ENCODE measurements around the gene SLC12A4. TPM values are rescaled to one million over a fixed set of nuclear protein-coding genes. Genes with fewer than 3 reads are reported as not detected.

Gene SLC12A4
- total and polyA plus RNA-seq, 2 of the 13 experiments (the other 11 are each of a cell fraction or from before 2014, with no cell fraction given), result 65.1 to 84.3 TPM

- TF ChIP-seq ZNF318 (CRISPR knock-in tag; IDR thresholded peaks at IDR 0.05) (no peak), PHF21A (CRISPR knock-in tag; IDR thresholded peaks at IDR 0.05) (0 out of 2 replicates have a peak, but pooled peaks have one; percentile 0), NR2F1 (CRISPR knock-in tag; IDR thresholded peaks at IDR 0.05) (no peak), ZNF776 (CRISPR knock-in tag; IDR thresholded peaks at IDR 0.05) (peak; percentile 10; the same call in 1 of the 2 replicates), HNRNPH1 (optimal IDR thresholded peaks at IDR 0.05; ENCODE audit: low read depth, low read length) (no peak), EZH2 (conservative IDR thresholded peaks at IDR 0.05; ENCODE audit: low read depth, low read length) (no peak), HMGXB4 (CRISPR knock-in tag; IDR thresholded peaks at IDR 0.05; ENCODE audit: borderline replicate concordance in 1 of 2, low read depth in 1 of 2) (peak; percentile 18 to 79; a peak in 2 of 4 replicates), PAX8 (CRISPR knock-in tag; IDR thresholded peaks at IDR 0.05; ENCODE audit: borderline replicate concordance) (no peak), CSRNP2 (CRISPR knock-in tag; conservative IDR thresholded peaks at IDR 0.05; ENCODE audit: low read depth) (no peak; the same call in 1 of the 2 replicates), TIGD3 (CRISPR knock-in tag; IDR thresholded peaks at IDR 0.05; ENCODE audit: borderline replicate concordance) (no peak; the same call in 1 of the 2 replicates), ZNF12 (CRISPR knock-in tag; IDR thresholded peaks at IDR 0.05) (no peak)
Measured at GRCh38 chr16:67936124-67936879, 32.1 kb downstream of the SLC12A4 start, which contains the start of gene PSMB10 (continued).
